Uterus (tissue), 4 donors: Measurements from ENCODE around the gene MED31. TPM values are rescaled to one million over a fixed set of nuclear protein-coding genes. Genes with fewer than 3 reads are reported as not detected.

Source experiments
- DNase-seq, 2 donors: peaks; one replicate each; pipeline ENCODE4 v3.0.0-alpha.2; 2019 to 2020
- H3K27ac ChIP-seq, 2 donors: fragments of 200-600 bp; sonication (generic); 1 replicate in 1 of 2; 2 replicates in 1 of 2; pipeline ENCODE4 v1.5.1; 2016 to 2018
- H3K27me3 ChIP-seq, 2 donors: fragments of 200-600 bp; sonication (generic); one replicate each; pipeline ENCODE4 v1.5.1; 2018 to 2019; ENCODE audit warnings: control low read depth in 1 of 2
- H3K36me3 ChIP-seq, 2 donors: fragments of 200-600 bp; sonication (generic); one replicate each; pipeline ENCODE4 v1.5.1; 2019; ENCODE audit warnings: control low read depth in 1 of 2
- H3K4me1 ChIP-seq, 2 donors: fragments of 200-600 bp; sonication (generic); one replicate each; pipeline ENCODE4 v1.5.1; 2018 to 2019; ENCODE audit warnings: control low read depth in 1 of 2
- H3K4me3 ChIP-seq, 2 donors: fragments of 200-600 bp; sonication (generic); 1 replicate in 1 of 2; 2 replicates in 1 of 2; pipeline ENCODE4 v1.5.1; 2018 to 2019; ENCODE audit warnings: mild to moderate bottlenecking in 1 of 2
- H3K9me3 ChIP-seq, 2 donors: fragments of 200-600 bp; sonication (generic); one replicate each; pipeline ENCODE4 v1.5.1; 2019; ENCODE audit warnings: control low read depth in 1 of 2
- POLR2A ChIP-seq, 2 donors: fragments of 450-650 bp; IDR thresholded peaks; one replicate each; pipeline ENCODE4 v1.6.1; 2016; ENCODE audit warnings: antibody characterized with exemption in 2 of 2, mild to moderate bottlenecking in 1 of 2, moderate library complexity in 1 of 2
- intact Hi-C: fragments of 100-400 bp; cut with DNase I; formaldehyde crosslinking; loops from one replicate; pipeline ENCODE4 v1.15.1; 2023; ENCODE audit warnings: low total_unique reads
- total RNA-seq, 4 donors: library from RNA; depleted of rRNA in 3 of 4; stranded (reverse); fragments of >200 nt in 3 of 4; gene quantifications; one replicate each; pipeline versions ENCODE4 v1.1.0 to v1.2.4, GENCODE V29; 2014 to 2023
- TF ChIP-seq, protein P1 (sequence below), 4 experiments: fragments of 200-600 bp in 2 of 4; fragments of 450-650 bp in 2 of 4; sonication (generic) in 2 of 4; IDR thresholded peaks; one replicate each; pipeline ENCODE4 v1.5.1; 2016 to 2019; ENCODE audit warnings: antibody characterized with exemption in 4 of 4, mild to moderate bottlenecking in 2 of 4, moderate library complexity in 1 of 4
- donor health status: DM: yes; HTN: yes; CAD: no.

Gene MED31
- total RNA-seq, 4 donors from 2014 or later = 1.5 to 49.7 (median 15.7) TPM

DNA sequence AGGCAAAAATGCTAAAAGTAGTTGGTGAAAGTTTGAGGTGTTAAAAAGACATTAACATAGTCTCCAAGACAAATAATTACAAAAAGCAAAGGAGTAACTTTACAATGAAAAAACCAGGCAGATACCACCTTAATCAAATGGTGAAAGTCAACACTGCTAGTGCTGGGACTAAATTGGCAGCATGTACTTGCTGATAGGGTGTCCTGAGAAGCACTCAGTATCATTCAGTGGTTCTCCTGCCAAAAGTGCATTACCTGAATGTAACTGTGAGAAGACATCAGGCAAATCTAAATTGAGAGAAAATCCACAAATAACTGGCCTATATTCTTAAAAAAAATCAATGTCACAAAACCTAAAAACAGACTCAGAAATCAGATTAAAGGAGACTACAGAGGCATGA is 18.9 kb downstream of the MED31 start:
- TF ChIP-seq, protein P1, sequence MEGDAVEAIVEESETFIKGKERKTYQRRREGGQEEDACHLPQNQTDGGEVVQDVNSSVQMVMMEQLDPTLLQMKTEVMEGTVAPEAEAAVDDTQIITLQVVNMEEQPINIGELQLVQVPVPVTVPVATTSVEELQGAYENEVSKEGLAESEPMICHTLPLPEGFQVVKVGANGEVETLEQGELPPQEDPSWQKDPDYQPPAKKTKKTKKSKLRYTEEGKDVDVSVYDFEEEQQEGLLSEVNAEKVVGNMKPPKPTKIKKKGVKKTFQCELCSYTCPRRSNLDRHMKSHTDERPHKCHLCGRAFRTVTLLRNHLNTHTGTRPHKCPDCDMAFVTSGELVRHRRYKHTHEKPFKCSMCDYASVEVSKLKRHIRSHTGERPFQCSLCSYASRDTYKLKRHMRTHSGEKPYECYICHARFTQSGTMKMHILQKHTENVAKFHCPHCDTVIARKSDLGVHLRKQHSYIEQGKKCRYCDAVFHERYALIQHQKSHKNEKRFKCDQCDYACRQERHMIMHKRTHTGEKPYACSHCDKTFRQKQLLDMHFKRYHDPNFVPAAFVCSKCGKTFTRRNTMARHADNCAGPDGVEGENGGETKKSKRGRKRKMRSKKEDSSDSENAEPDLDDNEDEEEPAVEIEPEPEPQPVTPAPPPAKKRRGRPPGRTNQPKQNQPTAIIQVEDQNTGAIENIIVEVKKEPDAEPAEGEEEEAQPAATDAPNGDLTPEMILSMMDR (IDR thresholded peaks at IDR 0.05) = no peak
- TF ChIP-seq POLR2A (IDR thresholded peaks at IDR 0.05) = no peak
- no peak for DNase-seq
- Histone ChIP-seq H3K4me3 (no peak overlapping the region), H3K27ac (no peak overlapping the region), H3K4me1 (no peaks in the 10 kb centered on the region), H3K36me3 (no peaks in the 10 kb centered on the region), H3K27me3 (no peaks in the 10 kb centered on the region), H3K9me3 (no peaks in the 10 kb centered on the region)
- intact Hi-C loops = loop anchor here (5.0 kb wide), 1 partner anchor 1640 kb away; no protein-coding TSS in a partner anchor

GRCh38 chr17:6630390-6630789 is 21.0 kb downstream of the MED31 start:
- intact Hi-C loops = loop anchor here (5.0 kb wide), 1 partner anchor 1642 kb away; no protein-coding TSS in a partner anchor
- TF ChIP-seq POLR2A (IDR thresholded peaks at IDR 0.05) = no peak
- TF ChIP-seq, protein P1 (IDR thresholded peaks at IDR 0.05) = no peak
- no peaks in the 10 kb centered on the region for H3K9me3 ChIP-seq
- no peaks in the 10 kb centered on the region for H3K27me3 ChIP-seq
- H3K36me3 ChIP-seq = no peaks in the 10 kb centered on the region
- no peak for DNase-seq
- H3K4me1 ChIP-seq = no peaks in the 10 kb centered on the region
- no peak overlapping the region for H3K27ac ChIP-seq
- no peak overlapping the region for H3K4me3 ChIP-seq

- Histone ChIP-seq H3K4me3 (no peak overlapping the region), H3K27ac (no peak overlapping the region), H3K9me3 (no peaks in the 10 kb centered on the region), H3K4me1 (no peaks in the 10 kb centered on the region), H3K27me3 (no peaks in the 10 kb centered on the region), H3K36me3 (peaks cover 0 to 2% of the 10 kb centered on the region in 2 donors)
- no peak for TF ChIP-seq POLR2A (IDR thresholded peaks at IDR 0.05)
- TF ChIP-seq, protein P1 (IDR thresholded peaks at IDR 0.05) = no peak
- intact Hi-C loops = no loop called here
- DNase-seq = no peak
These were observed 24.4 kb downstream of the MED31 start for GRCh38 chr17:6627019-6627418.

DNA sequence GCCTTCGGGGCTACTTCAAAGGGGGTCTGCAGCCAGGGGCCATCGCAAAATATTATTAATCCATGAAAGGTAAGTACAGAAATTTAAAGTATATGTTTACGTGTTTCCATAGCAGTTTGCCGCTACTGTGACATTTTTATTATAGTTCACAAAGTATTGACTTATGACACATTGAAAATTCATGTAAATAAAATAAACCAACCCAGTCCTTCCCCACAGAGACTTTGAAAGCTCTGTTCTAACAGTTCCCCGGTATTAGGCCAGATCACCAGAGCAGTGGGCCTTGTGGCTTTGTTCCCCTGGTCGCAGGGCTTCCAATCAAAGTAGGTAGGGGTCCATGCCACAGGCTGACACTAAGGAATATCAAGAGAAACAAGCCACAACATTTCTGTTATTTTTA is 24.8 kb downstream of the MED31 start:
- TF ChIP-seq, protein P1 (IDR thresholded peaks at IDR 0.05) = no peak
- no peak for TF ChIP-seq POLR2A (IDR thresholded peaks at IDR 0.05)
- no peak for DNase-seq
- Histone ChIP-seq H3K9me3 (no peaks in the 10 kb centered on the region), H3K27ac (no peak overlapping the region), H3K27me3 (no peaks in the 10 kb centered on the region), H3K4me1 (no peaks in the 10 kb centered on the region), H3K4me3 (no peak overlapping the region), H3K36me3 (peaks cover 0 to 2% of the 10 kb centered on the region in 2 donors)
- intact Hi-C loops = no loop called here

DNA sequence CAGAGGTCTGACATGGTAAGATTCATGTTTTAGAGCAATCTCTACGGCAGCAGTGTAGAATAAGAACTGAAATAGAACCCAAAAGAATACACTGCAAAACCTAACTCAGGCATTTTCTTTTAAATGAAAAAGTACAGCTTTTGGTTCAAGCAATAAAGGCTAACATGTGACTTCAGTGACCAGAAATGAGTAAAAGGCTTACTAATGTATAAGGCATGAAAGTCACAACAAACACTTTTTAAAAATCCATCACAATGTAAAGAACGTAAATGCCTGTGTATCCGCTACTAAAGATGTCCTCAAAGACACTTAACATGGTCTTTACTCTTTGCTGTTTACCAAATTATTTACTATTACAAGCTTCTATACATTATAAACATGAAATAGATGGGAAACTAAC is 27.5 kb downstream of the MED31 start:
- peaks cover 0 to 2% of the 10 kb centered on the region in 2 donors for H3K36me3 ChIP-seq
- H3K9me3 ChIP-seq = no peaks in the 10 kb centered on the region
- no peaks in the 10 kb centered on the region for H3K4me1 ChIP-seq
- no peak for DNase-seq
- H3K27me3 ChIP-seq = no peaks in the 10 kb centered on the region
- intact Hi-C loops = no loop called here
- no peak overlapping the region for H3K27ac ChIP-seq
- TF ChIP-seq POLR2A (IDR thresholded peaks at IDR 0.05) = no peak
- TF ChIP-seq, protein P1 (IDR thresholded peaks at IDR 0.05) = no peak
- no peak overlapping the region for H3K4me3 ChIP-seq
